Epidermal melanocyte (primary cell): ENCODE data around the gene TRIML2.
"Not testable (repeated sequence)": the region's sequence is repeated elsewhere in the genome, so short reads cannot be mapped to it uniquely, and the experiment has no call there.

Experiments used
- DNase-seq: peaks from one replicate; pipeline ENCODE4 v3.0.0; 2011; ENCODE audit warnings: low spot score; ENCODE audit not compliant: insufficient read length

The TRIML2 gene

DNA sequence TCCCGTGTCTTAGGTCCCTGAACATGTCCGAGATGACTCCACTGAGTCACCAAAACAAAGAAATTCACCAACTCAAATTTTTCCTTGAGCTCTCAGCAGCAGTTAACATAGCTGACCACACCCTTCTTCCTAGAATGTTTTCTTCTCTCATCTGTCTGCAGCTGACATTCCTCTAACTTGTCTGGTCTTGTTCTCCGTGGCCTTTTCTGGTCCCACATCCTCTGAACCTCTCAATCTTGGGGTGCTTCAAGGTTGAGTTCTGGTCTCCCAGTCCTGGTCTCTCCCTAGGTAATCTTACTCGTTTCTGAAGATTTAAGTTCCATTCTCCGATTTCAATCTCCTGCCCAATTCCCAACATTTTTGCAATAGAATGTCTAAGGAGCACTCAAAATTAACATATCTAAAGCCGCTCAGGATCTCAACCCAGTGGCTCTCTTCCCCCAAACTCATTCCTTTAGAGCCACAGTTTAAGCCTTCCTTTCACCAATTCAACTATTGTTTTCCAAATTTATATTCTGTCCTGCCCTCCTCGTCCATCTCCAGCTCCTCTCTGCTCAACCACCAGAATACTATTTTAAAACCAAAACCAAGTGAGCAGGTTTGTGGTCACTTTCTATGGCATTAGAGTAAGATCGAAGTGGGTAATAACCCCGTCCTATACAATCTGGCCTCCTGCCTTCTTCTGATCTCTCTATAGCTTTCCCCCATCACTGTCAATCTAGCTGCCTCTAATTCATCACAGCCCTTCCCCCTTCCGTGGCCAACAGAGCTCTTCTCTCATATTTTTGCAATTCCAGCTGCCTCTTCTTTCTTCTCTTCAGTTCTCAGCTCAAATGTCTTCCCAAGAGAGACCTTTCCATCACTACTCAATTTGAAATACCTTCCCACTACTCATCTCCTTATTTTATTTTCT is 1.2 kb downstream of the TRIML2 start:
- DNase-seq: no peak

- no peak for DNase-seq
Observed at GRCh38 chr4:188106454-188106853, 2.9 kb downstream of the TRIML2 start.

DNA sequence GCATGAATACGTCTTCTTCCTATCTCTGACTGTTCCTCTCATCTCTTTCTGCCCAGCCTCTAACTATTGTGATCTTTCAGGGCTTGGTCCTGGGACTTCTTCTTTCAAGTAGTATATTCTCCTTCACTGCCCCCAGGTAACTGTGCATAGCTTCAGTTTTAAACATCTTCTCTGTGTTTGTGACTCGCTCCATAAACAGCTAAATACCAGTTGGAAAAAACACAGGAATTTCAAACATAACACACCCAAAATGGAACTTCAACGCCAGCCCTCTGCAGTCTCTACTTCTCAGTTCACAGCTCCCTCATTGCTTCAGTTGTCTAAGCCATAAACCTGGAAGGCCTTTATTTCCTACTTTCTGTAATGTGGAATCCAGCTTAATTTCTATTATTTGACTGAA is 16.6 kb downstream of the TRIML2 start:
- no peak for DNase-seq

- DNase-seq: no peak
Observed at GRCh38 chr4:188086858-188087257, 22.5 kb downstream of the TRIML2 start.

GRCh38 chr4:188082796-188083195 is 26.6 kb downstream of the TRIML2 start:
- no peak for DNase-seq

GRCh38 chr4:188078116-188078515 is 31.3 kb downstream of the TRIML2 start:
- DNase-seq: no peak

DNA sequence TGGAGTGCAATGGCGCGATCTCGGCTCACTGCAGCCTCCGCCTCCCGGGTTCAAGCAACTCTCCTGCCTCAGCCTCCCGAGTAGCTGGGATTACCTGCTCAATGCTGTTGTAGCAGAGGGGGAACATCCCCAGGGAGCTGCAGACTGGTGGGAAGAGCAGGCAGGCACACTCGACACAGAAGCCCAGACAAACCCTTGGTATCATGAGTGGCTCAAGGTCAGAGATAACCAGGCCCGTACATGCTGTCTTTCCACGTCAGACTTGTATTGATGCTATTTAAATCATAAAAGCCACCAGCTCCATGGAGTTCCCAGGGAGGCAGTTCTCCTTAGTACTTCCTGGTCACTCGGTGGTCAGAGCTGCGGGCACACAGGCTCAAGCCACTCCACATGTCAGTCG is 33.2 kb downstream of the TRIML2 start:
- no peak for DNase-seq

DNA sequence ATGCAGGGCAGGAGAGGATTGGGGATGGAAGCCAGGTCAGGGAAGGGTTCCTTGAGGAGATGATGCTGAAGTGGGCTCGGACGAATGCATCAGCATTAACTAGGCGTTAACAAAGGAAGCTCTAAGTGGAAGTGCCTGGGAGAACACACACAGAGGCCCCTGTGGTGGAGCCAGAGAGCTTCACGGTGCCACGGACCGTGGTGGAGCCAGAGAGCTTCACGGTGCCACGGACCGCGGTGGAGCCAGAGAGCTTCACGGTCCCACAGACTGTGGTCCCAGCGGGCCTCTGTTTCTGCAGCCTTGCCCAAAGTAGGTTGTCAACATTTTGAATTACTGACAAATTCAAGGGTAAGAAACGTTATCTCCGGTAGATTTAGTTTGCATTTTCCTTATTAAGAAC is 48.3 kb downstream of the TRIML2 start:
- no peak for DNase-seq

- no peak for DNase-seq
Observed at GRCh38 chr4:188053302-188053701, 56.1 kb downstream of the TRIML2 start.

DNA sequence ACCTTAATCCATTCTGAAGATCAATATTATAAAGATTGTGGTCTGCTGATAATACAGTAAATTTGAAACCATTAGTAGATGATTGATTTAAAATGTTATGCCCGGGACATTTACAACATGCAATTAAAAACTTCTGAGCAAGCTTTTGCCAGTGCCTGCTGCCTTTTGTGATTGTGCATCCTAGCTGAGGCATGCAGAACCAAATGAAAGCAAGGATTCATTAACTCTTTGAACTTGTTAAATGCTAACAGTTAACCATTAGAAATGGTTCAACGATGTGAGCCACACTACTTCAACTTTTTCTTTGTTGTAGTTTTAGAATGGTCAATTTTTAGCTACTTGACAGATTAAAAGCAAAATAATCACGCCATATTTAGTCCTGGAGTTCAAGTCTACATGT is 62.7 kb downstream of the TRIML2 start:
- DNase-seq: no peak

DNA sequence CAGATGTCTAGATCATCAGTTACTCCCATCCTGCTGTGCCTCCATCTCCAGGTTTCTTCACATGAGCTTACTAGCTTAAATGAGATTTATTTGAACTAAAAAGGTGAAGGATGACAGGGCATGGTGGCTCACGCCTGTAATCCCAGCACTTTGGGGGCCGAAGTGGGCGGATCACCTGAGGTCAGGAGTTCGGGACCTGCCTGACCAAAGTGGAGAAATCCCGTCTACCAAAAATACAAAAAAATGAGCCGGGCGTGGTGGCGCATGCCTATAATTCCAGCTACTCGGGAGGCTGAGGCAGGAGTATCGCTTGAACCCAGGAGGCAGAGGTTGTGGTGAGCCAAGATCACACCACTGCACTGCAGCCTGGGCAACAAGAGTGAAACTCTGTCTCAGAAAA is 63.9 kb downstream of the TRIML2 start:
- not testable (repeated sequence) for DNase-seq

- no peak for DNase-seq
Observed at GRCh38 chr4:188043154-188043553, 66.2 kb downstream of the TRIML2 start.

DNA sequence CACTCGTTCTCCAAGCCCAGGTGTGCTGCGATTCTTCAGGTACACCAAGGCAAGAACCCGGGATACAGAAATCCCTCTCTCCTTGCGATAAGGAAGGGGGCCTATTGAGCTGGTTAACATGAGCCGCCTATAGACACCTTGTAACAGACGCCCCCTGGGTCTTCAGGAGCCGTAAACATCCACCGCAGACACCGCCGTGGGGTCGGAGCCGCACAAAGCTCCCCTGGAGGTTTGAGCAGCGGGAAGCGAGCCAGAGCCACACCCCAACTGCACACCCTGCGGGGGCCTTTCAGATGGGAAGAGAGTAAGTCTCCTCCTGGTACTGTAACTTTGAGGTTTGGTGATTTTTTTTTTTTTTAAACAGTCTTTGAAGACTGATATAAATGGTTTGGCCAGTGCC is 67.2 kb downstream of the TRIML2 start:
- no peak for DNase-seq

GRCh38 chr4:188041721-188042120 is 67.7 kb downstream of the TRIML2 start:
- DNase-seq: no peak
